ENCODE measurements around the gene DDX25.

Gene DDX25

GRCh38 chr11:125952973-125953372 lies 48.7 kb downstream of the DDX25 start:
- no peak for DNase-seq

GRCh38 chr11:125953401-125953935 lies 49.2 kb downstream of the DDX25 start:
- DNase-seq, result no peak

DNA sequence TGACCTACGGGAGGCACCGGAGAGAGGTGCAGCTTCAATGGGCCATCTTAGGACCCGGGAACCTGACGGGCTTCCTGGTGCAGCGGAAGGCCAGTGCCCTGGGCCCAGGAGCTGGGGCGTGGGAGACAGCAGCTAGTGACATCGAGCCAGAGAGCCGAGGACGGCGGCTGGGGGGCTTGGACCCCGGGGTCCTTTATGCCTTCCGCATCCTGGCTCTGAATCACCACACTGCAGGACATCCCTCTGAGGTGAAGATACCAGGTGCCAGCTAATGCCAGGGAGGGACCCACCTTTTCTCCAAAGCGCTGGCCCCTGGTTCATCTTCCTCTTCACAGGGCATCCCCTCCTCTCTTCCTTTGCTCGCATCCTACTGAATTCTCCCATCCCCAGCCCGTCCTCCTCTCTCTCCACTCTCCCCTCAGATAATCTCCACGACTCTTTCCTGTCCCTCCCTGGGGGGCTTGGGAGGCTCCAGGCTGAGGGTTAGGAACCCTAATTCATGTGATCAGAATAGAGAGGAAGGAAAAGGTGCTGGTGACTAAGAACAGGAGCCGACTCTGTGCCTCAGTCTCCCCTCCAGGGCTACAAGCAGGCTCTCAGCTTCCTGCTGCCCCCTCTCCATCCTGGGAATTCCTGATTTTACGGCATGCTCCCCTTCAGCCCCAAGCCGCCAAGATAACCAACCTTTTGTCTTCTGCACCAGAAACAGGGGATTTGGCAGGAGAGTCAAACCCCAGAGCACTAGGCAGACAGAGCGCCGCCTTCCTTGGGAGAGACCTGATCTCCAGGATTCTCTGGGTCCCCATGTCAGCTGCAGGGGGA lies 50.0 kb downstream of the DDX25 start:
- DNase-seq, result no peak

- no peak for DNase-seq
Measured at GRCh38 chr11:125954945-125955640, 50.8 kb downstream of the DDX25 start.

GRCh38 chr11:125955856-125956255 lies 51.5 kb downstream of the DDX25 start:
- no peak for DNase-seq

DNA sequence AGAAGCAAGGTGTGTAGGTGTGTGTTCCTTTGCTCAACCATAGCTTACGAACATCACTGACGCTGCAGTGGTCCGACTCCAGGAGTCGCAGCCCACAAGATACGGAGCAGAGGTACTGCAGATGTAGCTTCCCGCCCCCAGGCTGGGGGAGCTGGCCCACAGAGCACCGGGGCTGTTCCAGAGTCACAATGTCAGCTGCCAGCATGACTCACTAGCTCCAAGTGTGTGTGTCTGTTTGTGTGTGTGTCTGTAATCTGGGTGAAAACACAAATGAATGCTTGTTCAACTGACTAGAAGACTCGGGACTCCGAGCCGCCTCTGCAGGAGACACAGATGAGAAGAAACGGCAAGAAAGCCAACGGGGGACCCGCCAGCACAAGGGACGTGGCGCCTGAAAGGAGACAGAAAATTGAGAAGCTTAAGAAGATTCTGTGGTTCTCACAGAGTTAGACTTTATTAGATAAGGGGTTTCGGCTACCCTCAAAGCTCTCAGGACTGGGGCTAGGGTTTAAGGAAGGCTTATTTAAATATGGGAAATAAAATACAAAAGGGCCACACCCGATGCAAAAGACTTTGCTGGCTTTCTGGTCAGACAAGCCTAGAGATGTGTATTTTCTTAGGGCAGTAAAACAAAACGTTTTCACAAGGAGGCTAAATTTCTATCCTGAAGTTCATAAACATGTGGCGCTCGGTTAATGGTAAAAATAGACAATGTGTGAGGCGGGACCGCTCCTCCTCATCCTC lies 52.3 kb downstream of the DDX25 start:
- no peak for DNase-seq

DNA sequence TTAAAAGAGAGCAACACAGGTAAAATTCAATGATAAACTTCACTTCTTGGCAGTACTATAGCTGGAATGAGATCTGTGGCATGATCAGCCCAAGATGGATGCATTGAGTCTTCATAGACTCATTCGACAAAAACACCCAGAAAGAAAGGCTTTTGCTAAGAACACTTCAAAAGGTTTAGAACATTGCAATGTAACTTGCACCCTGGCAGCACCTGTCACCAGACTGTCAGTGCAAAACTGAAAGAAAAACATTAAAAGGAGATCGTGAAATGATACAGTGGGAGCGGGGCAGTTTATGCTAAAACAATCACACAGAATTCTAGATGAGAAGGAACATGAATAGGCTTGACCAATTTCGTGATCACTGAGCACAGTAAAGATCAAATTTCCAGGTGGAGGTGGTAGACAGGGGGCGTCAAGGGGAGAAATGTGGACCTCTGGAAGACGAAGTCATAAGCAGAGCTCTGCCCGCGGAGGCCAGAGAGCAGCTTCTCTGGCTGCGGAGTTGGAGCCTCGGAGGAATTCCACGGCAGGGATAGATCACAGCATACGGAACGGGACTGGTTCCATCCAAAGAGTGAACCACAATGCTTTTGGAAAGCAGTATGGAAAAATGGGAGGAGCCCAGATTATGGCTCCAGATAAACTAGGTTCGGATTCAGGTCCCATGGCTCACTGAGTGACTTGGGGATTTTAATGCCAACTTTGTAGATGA lies 53.5 kb downstream of the DDX25 start:
- no peak for DNase-seq

GRCh38 chr11:125958872-125959400 lies 54.6 kb downstream of the DDX25 start:
- no peak for DNase-seq

- no peak for DNase-seq
Measured at GRCh38 chr11:125959511-125959910, 55.2 kb downstream of the DDX25 start.

DNA sequence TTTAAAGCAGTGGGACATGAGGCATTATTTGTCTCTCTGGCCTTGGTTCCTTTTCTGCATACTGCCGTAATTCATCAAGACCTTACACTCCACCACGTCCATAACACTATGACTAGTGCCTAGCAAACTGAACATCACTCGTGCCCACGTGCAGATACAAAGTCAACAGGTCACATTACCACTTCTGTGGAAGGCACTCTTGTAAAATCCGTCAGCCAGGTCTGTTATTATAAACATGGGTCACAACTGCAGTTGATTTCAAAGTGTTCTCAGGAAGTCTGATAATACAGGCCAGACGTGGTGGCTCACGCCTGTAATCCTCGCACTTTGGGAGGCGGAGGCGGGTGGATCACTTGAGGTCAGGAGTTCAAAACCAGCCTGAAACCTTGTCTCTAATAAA lies 55.6 kb downstream of the DDX25 start:
- DNase-seq, result no peak

GRCh38 chr11:125960771-125961170 lies 56.5 kb downstream of the DDX25 start:
- DNase-seq, result no peak

GRCh38 chr11:125967515-125967914 lies 63.2 kb downstream of the DDX25 start:
- no peak for DNase-seq

- DNase-seq, result no peak
Measured at GRCh38 chr11:125968354-125968753, 64.0 kb downstream of the DDX25 start.

- no peak for DNase-seq
Measured at GRCh38 chr11:125971618-125972017, 67.3 kb downstream of the DDX25 start.

- no peak for DNase-seq
Measured at GRCh38 chr11:125974284-125974683, 70.0 kb downstream of the DDX25 start.

- no peak for DNase-seq
Measured at GRCh38 chr11:125975634-125976033, 71.3 kb downstream of the DDX25 start.

DNA sequence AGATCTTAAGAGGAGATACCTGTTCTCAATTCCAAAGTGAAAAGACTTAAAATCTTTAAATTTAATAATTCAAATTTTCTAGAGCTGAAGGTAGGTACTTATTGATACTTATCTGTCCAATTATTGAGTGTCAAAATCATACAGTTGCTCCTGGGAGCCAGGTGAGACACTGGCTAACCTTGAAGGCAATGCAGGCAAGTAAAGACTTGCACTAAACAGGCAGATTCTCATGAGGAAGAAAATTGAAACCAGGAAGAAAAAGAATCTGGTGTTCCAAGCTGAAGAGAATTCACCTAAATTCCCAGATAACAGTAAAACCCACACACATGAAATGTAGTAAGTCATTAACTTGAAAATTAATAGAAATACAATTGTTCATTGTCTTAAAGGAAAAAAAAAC lies 71.8 kb downstream of the DDX25 start:
- no peak for DNase-seq

DNA sequence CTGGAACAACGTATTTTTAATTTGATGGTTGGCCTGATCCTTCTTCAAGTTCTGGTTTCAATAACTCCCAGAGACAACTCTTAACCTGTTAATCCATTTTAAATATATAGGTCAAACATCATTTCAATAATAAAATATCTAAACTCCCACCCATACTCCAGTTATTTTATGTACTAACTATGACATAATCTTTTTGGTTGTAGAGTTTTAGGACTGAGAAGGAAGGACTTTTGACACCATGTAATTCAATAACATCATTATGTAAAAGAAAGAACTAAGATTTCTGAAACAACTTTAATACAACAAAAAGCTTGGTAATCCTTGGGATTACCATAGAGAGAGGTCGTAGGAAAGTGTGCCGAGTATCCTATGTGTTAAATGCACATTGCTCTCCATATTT lies 73.0 kb downstream of the DDX25 start:
- no peak for DNase-seq

- DNase-seq, result no peak
Measured at GRCh38 chr11:125978181-125978716, 73.9 kb downstream of the DDX25 start.
